ENCODE data around the gene GRB10.

The GRB10 gene

DNA sequence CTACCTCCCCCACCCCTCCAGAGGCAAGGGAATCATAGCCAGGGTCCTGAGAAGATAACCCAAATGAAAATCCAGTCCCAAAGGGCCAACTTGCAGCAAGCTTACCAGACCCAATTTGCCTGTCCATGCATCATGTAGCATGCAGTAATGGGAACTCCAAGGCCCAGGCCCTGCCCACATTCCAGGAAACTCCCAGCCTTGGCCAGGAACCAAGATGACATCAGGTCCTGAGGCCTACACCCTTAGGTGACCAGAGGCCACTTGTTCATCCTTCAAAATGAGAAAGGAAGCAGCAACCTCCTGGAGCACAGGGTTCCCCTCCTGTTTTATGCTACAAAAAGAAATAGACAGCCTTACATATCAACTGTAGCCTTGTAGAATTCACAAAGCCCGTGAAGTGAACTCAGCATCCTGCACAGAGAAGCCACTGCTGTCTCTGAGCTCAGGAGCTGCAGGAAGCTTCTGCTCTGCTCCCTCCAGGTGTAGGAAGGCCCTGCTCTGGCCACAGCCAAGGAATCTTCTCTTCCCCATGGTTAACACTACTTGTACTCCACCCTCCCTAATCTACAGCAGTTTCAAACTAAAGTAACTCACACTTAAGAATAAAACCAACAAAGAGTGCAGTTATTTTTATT is 30.3 kb upstream of the GRB10 start:
- TF ChIP-seq, protein P1, sequence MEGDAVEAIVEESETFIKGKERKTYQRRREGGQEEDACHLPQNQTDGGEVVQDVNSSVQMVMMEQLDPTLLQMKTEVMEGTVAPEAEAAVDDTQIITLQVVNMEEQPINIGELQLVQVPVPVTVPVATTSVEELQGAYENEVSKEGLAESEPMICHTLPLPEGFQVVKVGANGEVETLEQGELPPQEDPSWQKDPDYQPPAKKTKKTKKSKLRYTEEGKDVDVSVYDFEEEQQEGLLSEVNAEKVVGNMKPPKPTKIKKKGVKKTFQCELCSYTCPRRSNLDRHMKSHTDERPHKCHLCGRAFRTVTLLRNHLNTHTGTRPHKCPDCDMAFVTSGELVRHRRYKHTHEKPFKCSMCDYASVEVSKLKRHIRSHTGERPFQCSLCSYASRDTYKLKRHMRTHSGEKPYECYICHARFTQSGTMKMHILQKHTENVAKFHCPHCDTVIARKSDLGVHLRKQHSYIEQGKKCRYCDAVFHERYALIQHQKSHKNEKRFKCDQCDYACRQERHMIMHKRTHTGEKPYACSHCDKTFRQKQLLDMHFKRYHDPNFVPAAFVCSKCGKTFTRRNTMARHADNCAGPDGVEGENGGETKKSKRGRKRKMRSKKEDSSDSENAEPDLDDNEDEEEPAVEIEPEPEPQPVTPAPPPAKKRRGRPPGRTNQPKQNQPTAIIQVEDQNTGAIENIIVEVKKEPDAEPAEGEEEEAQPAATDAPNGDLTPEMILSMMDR (IDR thresholded peaks at IDR 0.05), result no peak
- no peak for TF ChIP-seq ZFX (IDR thresholded peaks at IDR 0.05; ENCODE audit: borderline replicate concordance)
- H3K27ac ChIP-seq, result no peak overlapping the region

DNA sequence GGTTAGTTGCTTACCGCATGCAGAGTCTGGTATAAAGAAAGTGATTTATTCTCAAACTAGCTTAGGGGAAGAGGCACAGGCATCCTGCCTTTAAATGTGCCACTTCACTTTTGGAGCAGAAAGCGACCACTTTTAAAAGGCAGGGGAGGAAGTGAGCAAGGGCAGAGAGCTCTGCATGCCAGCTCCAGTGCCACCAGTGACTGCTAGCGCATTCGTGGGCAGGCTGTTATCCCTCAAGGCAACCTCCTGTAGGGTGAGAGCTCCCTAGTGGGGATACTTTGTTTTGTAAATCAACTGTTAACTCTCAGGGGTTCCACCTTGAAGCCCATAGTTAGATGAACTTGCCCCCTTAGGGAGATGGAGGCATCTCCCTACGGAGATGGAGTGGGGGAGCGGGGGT is 29.4 kb upstream of the GRB10 start:
- TF ChIP-seq, protein P1 (IDR thresholded peaks at IDR 0.05), result no peak
- no peak overlapping the region for H3K27ac ChIP-seq

DNA sequence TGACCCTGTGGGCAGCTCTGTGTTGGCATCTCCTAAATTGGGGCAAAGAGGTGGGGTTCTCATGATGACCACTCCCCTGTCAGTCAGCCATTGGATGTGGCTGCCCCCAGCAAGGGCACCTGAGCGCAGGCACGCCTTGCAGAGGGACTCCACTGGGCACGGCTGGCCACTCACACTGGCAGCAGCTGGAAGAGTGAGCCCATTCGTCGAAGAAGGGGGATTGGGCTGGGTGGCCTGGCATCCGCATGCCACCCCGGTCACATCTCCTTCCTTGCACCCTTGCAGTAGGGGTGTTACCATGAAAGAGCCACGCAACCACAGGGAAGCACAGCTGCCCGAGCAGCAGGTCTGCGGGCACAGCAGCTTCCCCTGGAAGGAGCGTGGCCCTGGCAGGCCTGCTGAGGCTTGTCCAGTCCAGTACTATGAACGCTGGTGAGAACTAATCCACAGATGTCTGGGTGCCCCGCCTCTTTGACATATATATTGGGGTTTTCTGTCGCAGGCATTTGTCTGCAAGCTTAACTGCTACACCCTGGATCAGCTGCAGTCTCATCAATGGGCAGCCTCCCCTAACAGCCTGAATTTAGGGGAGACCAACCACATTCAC is 25.7 kb upstream of the GRB10 start:
- H3K27ac ChIP-seq, result no peak overlapping the region
- no peak for TF ChIP-seq ZFX (IDR thresholded peaks at IDR 0.05; ENCODE audit: borderline replicate concordance)
- TF ChIP-seq, protein P1 (IDR thresholded peaks at IDR 0.05), result no peak

DNA sequence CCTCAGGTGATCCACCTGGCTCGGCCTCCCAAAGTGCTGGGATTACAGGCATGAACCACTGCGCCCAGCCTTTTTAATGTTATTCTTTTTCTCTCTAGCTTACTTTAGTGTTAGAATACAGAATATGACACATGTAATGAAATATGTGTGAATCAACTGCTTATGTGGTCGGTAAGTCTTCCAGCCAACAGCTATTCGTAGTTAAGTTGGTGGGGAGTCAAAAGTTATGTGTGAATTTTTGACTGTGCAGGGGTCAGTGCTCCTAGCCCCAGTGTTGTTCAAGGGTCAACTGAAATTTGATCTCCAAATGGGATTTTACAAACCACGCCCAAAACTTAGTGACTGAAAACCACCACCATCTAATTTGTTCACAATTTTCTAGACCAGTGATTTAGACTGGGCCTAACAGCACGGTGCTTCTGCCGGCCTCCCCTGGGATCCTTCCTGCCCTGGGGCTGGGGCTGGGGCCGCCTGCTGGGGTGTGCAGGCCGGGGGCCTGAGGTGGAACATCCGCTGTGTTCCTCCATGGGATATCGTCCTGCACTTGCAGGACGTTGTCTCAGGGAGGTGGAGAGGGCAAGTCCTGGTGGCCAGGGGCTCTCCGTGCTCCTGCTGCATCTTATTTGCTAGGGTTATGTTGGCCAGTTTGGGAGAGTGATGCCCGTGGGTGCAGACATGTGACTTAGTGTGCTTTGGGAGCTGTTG is 24.5 kb upstream of the GRB10 start:
- TF ChIP-seq ZFX (IDR thresholded peaks at IDR 0.05; ENCODE audit: borderline replicate concordance), result no peak
- TF ChIP-seq, protein P1 (IDR thresholded peaks at IDR 0.05), result no peak
- H3K27ac ChIP-seq, result no peak overlapping the region

DNA sequence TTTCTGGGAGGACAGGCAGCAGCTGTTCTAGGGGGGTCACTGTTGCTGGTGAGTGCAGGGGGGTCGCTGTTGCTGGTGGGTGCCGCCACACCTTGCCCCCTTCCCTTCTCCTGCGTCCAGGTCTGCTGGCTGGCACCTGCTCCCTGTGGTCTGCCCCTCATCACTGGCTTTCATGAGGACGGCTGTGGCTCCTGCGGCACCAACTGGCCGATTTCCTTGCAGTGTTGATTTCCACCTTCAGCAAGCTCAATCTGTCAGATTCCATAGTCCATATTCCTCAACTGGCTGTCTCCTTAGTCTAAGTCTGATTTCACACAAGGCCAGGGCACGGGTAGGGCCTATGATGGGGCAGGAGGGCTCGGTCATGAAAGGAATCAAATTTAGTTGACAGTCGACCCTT is 23.4 kb upstream of the GRB10 start:
- TF ChIP-seq ZFX (IDR thresholded peaks at IDR 0.05; ENCODE audit: borderline replicate concordance), result no peak
- no peak overlapping the region for H3K27ac ChIP-seq

DNA sequence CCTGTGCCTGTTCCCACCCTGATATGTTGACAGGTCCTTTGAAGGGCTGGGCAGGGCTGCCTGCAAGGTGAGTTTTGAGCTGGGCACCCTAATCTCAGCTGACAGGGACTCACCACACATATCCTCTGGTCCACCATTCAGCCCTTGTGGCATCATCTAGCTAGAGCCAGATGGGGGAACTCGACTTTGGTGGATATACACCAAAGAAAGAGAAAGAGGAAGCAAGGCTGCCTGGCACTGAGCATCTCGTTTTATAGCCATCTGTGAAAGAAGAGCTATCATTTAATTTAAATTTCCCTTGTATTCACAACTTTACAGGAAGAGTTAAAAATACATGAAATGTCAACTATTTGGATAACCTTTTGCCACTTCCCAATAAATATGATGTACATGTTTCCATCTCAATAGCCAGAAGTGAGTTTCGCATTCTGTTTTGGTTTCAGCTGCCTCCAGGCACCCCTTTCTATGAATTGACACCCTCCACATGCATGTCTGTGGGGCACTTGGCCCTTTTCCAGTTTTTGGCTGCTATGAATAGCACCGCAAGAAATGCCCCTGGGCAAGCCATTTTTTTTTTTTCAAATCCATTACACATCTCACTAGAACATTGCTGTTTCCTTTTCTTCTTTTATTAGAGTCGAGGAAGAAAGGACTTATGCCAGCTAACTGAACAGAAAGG is 22.9 kb upstream of the GRB10 start:
- no peak for TF ChIP-seq ZFX (IDR thresholded peaks at IDR 0.05; ENCODE audit: borderline replicate concordance)
- TF ChIP-seq, protein P1 (IDR thresholded peaks at IDR 0.05), result no peak
- H3K27ac ChIP-seq, result no peak overlapping the region

DNA sequence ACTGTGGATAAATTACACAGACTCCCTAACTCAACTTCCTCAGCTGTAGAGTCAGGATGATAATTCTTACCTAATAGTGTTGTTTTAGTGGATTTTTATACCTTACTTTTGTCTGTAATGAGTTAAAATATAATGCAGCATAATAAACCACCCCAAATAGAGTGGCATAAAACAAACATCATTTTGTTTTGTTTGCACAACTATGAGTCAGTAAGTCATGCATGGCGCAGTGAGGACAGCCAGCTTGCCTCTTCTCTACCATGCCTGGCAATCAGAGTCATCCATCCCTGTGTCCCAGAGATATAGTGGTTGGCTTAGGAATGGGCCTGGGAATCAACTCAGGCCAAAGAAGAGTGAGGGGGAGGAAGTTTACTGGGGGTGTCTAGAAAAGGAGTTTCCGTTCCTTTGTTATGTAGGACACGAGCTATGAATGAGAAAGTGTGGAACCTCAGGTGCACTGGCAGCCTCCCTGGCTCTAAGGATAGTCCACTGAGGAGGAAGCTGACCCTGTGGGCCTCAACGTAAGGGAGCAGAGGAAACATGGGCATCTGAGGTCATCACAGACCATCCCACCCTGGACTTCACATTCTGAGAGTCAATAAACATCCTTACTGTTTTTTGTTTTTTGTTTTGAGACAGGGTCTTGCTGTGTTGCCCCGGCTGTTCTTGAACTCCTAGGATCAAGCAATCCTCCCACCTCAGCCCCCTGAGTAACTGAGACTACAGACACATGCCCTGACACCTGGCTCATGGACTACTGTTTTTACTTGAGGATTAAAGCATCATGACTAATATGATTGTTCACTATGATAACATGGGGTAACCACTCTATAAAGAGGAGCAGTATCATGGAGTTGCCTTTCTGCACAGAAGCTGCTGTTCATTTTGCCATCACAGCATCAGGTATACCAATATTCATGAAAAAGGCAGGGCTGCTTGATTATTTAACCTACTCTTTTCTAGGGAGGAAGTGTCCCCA is 21.0 kb upstream of the GRB10 start:
- TF ChIP-seq, protein P1 (IDR thresholded peaks at IDR 0.05), result no peak
- TF ChIP-seq ZFX (IDR thresholded peaks at IDR 0.05; ENCODE audit: borderline replicate concordance), result no peak
- no peak overlapping the region for H3K27ac ChIP-seq
